ENCODE measurements around the gene TEKT1.

DNA sequence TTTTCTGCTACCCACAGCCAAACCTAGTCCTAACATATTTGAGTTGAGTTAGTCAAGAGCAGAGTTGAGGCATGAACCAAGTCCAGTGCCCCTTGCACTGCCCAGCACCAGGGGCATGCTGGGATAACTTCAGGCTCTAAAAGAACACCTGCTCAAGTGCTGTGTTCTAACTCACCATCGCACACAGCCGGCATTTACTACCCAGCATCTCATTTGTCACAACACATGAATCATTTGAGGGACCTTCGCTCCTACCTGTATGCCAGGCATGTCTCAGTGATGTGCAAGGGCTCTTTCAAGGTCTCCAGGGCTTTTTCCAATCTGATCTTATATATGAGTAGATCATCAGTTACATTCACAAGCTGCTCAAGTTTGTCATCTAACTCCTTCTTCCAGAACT is 12.6 kb downstream of the TEKT1 start:
- TF ChIP-seq GATA3 (IDR thresholded peaks at IDR 0.05; ENCODE audit: low read depth, low read length) (no peak), GATA2 (IDR thresholded peaks at IDR 0.05; ENCODE audit: low read depth, low read length) (no peak)
